GM12874 (cell line): ENCODE data around the gene HLA-DPB1.

Experiments used
- TF ChIP-seq, protein P1 (sequence below): IDR thresholded peaks from 2 replicates; pipeline ENCODE4 v1.5.1; 2011; ENCODE audit warnings: low read depth, mild to moderate bottlenecking, control low read depth, low read length, moderate library complexity; ENCODE audit not compliant: insufficient read depth

The HLA-DPB1 gene

DNA sequence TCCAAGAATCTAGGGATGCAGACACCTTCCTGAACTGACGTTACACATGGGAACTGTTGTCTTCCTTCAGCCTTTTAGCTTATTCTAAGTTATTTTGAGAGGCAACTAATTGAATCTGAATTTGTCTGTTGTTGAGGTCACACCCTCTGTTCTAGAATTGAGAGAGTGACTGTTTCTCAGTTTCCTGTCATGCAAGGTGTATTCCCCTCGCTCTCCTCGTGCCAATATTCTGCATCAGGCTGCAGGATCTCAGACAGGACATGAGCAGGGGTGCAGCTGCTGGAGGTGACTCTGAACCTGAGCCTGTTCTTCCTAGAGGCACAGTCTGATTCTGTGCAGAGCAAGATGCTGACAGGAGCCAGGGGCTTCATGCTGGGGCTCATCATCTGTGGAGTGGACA is 52.5 kb downstream of the HLA-DPB1 start:
- TF ChIP-seq, protein P1, sequence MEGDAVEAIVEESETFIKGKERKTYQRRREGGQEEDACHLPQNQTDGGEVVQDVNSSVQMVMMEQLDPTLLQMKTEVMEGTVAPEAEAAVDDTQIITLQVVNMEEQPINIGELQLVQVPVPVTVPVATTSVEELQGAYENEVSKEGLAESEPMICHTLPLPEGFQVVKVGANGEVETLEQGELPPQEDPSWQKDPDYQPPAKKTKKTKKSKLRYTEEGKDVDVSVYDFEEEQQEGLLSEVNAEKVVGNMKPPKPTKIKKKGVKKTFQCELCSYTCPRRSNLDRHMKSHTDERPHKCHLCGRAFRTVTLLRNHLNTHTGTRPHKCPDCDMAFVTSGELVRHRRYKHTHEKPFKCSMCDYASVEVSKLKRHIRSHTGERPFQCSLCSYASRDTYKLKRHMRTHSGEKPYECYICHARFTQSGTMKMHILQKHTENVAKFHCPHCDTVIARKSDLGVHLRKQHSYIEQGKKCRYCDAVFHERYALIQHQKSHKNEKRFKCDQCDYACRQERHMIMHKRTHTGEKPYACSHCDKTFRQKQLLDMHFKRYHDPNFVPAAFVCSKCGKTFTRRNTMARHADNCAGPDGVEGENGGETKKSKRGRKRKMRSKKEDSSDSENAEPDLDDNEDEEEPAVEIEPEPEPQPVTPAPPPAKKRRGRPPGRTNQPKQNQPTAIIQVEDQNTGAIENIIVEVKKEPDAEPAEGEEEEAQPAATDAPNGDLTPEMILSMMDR: no peak

DNA sequence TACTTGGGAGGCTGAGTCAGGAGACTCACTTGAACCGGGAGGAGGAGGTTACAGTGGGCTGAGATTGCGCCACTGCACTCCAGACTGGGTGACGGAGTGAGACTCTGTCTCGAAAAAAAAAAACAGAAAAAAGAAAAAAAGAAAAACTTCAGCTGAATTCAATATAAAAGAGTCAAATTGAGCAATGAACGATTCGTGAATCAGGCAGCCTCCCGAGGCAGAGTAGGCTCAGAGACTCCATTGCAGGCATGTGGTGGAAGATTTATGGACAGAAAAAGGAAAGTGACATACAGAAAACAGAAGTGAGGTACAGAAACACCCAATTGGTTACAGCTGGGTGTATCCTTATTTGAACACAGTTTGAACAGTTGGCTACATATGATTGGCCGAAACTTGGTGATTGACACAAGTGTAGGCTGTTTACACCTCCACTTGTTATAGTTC is 56.3 kb downstream of the HLA-DPB1 start:
- TF ChIP-seq, protein P1: no peak

DNA sequence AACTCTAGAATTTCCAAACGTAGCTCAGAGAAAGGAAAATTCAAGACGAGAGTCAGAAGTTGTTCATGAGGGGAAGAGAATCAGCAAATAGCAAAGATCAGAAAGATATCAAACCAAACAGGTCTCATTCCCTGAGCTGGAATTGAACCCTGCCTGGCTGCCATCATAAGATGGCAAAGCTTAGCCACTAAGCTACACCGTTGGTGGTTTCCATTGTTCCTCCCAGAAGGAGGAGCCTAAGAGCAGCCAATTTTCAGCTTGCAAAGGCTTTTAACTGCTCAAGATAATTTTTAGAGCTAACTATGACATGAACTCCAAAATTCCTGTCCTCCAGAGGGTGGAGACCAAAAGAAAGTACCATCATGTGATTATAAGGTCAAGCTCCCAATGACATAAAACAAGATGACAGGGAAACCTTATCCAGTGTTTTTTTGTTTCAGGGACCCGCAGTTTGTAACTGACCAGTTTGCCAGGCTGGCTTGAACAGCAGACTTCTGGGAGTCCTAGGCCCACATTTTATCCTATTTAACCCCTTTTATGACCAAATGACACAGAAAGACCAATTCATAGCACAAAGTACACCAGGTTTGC is 60.6 kb downstream of the HLA-DPB1 start:
- TF ChIP-seq, protein P1: no peak
